GM19351 (cell line): ENCODE results near the gene CHMP1A.
"Not testable (repeated sequence)": the region's sequence is repeated elsewhere in the genome, so short reads cannot be mapped to it uniquely, and the experiment has no call there.

Source experiments
- ATAC-seq: cut with Tn5 transposase; IDR thresholded peaks from one replicate; pipeline ENCODE4 v1.9.1; 2021; ENCODE audit warnings: mild to moderate bottlenecking, moderate library complexity; ENCODE audit not compliant: unreplicated experiment

CHMP1A gene

GRCh38 chr16:89693289-89693731 is 35.8 kb upstream of the CHMP1A start:
- no peak for ATAC-seq

GRCh38 chr16:89691986-89692569 is 34.6 kb upstream of the CHMP1A start:
- no peak for ATAC-seq

GRCh38 chr16:89691231-89691985 is 33.9 kb upstream of the CHMP1A start:
- no peak for ATAC-seq

GRCh38 chr16:89690392-89690901 is 32.9 kb upstream of the CHMP1A start:
- no peak for ATAC-seq

- not testable (repeated sequence) for ATAC-seq
Measured at GRCh38 chr16:89689621-89690020, 32.1 kb upstream of the CHMP1A start.

GRCh38 chr16:89689142-89689541 is 31.6 kb upstream of the CHMP1A start:
- no peak for ATAC-seq

- no peak for ATAC-seq
Measured at GRCh38 chr16:89688395-89688794, 30.9 kb upstream of the CHMP1A start.

- ATAC-seq = peak; percentile 29
Measured at GRCh38 chr16:89687092-89687940, 29.8 kb upstream of the CHMP1A start.

GRCh38 chr16:89686520-89687091 is 29.1 kb upstream of the CHMP1A start, which contains the start of gene CDK10:
Gene CDK10, plus strand, starts transcription at chr16:89686689. Its CDS starts 22 bp downstream, at chr16:89686711.
- peak; percentile 81 for ATAC-seq

- no peak for ATAC-seq
Measured at GRCh38 chr16:89685916-89686315, 28.4 kb upstream of the CHMP1A start.

- ATAC-seq = no peak
Measured at GRCh38 chr16:89678258-89678657, 20.8 kb upstream of the CHMP1A start.

- no peak for ATAC-seq
Measured at GRCh38 chr16:89672177-89672941, 14.9 kb upstream of the CHMP1A start.

- ATAC-seq = not testable (repeated sequence)
Measured at GRCh38 chr16:89671565-89671964, 14.1 kb upstream of the CHMP1A start.

GRCh38 chr16:89670496-89671431 is 13.3 kb upstream of the CHMP1A start:
- no peak for ATAC-seq

GRCh38 chr16:89669755-89670154 is 12.2 kb upstream of the CHMP1A start:
- ATAC-seq = no peak

- no peak for ATAC-seq
Measured at GRCh38 chr16:89668790-89669158, 11.3 kb upstream of the CHMP1A start.

- no peak for ATAC-seq
Measured at GRCh38 chr16:89667633-89668032, 10.1 kb upstream of the CHMP1A start.

GRCh38 chr16:89667000-89667399 is 9.5 kb upstream of the CHMP1A start:
- ATAC-seq = not testable (repeated sequence)

- not testable (repeated sequence) for ATAC-seq
Measured at GRCh38 chr16:89664238-89664637, 6.7 kb upstream of the CHMP1A start.
